WI38 (cell line): ENCODE results near the gene C2orf76.

Experiments used
- H3K4me3 ChIP-seq: 2 replicates; pipeline ENCODE4 v1.5.1; 2011; ENCODE audit warnings: low read depth, mild to moderate bottlenecking, control low read depth, low read length
- TF ChIP-seq, protein P1 (sequence below): IDR thresholded peaks from 2 replicates; pipeline ENCODE4 v1.5.1; 2012; ENCODE audit warnings: low read depth, mild to moderate bottlenecking, control low read depth, low read length

Gene C2orf76

DNA sequence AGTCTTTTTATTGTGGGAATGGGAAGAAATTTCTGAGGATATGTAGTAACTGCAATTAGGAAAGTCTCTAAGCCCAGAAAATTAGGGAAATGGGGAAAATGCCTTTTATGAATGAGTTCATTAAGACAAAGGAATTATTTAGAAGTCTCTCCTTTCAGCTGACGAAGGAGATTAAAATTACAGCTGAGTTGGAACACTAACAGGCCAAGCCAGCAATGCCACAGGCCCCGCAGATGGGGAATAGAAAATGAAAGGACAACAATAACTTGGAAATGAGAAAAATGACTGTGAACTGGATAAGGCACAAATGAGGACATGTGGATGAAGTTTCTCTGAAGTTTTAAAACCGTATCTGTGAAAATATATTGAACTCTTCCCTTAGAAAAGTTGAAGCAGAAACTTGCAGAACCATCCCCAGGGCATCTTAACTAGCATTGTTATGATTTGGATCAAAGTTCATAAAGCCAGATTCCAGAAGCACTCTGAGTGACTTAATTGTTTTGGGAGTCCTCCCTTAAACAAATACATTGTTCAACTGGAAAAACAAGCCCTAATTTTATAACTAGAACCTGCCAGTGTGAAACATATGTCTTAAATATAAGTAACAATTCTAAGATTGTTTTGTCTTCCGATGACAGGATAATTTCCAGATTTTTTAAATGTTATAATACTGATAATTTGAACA, 51.3 kb downstream of the C2orf76 start:
- no peak overlapping the region for H3K4me3 ChIP-seq
- TF ChIP-seq, protein P1, sequence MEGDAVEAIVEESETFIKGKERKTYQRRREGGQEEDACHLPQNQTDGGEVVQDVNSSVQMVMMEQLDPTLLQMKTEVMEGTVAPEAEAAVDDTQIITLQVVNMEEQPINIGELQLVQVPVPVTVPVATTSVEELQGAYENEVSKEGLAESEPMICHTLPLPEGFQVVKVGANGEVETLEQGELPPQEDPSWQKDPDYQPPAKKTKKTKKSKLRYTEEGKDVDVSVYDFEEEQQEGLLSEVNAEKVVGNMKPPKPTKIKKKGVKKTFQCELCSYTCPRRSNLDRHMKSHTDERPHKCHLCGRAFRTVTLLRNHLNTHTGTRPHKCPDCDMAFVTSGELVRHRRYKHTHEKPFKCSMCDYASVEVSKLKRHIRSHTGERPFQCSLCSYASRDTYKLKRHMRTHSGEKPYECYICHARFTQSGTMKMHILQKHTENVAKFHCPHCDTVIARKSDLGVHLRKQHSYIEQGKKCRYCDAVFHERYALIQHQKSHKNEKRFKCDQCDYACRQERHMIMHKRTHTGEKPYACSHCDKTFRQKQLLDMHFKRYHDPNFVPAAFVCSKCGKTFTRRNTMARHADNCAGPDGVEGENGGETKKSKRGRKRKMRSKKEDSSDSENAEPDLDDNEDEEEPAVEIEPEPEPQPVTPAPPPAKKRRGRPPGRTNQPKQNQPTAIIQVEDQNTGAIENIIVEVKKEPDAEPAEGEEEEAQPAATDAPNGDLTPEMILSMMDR: no peak

DNA sequence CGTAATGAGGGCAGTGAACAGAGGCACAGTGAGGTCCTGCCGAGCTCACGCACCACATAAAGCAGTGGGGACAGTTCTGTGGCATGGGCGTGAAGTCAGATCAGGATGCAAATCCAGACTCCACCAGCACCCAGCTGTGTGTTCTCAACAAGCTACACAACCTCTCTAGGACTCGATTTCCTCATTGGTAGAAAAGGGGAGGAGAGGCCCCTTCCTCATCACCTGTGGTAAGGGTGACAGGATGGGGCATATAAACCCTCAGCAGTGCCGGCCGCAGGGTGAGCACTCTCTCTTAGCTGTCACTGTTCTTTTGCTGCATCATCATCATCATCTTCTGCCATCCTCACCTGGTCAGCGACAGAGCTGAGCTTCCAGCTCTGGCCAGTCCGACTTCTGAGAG, 54.8 kb downstream of the C2orf76 start:
- no peak overlapping the region for H3K4me3 ChIP-seq
- TF ChIP-seq, protein P1: no peak

DNA sequence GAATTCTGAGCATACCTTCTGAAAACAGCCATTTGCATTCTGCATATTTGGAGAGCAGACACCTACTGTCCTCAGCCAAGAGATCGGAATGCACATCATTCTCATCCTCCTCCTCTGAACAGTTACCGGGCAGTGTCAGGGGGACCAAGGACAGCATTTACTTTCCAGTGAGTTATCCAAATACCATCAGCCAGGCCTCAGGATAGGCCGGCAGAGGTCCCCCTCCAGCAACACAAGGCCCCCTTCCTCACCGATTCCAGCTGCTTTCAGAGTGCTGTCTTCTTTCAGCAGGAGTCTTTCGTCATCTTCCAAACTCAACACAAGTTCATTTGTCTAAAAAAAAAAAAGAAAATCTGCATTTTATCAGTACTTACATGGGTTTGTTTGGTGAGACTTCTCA, 55.3 kb downstream of the C2orf76 start:
- no peak overlapping the region for H3K4me3 ChIP-seq
- TF ChIP-seq, protein P1: no peak

DNA sequence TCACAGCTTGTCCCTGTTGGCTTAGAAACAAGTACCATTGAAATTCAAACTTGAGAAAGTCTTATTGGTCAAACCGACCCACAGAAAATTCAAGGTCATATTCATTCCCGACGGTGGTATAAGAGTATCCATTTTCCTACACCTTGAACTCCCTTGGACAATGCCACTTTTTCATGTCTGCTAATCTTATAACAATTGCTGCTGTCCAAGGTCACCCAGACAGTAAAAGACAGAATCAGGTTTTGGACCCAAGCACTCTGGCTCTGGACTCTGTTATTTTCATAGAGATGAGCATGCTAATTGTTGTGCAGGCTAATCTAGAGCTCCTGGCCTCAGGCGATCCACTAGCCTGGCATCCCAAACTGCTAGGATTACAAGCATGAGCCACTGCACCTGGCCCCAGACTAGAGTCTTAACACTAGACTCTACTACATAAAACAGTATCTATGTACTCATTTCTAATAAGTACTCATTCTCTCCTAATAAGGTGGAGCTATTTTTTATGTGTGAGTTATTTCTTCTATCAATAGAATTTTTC, 57.8 kb downstream of the C2orf76 start:
- TF ChIP-seq, protein P1: no peak

DNA sequence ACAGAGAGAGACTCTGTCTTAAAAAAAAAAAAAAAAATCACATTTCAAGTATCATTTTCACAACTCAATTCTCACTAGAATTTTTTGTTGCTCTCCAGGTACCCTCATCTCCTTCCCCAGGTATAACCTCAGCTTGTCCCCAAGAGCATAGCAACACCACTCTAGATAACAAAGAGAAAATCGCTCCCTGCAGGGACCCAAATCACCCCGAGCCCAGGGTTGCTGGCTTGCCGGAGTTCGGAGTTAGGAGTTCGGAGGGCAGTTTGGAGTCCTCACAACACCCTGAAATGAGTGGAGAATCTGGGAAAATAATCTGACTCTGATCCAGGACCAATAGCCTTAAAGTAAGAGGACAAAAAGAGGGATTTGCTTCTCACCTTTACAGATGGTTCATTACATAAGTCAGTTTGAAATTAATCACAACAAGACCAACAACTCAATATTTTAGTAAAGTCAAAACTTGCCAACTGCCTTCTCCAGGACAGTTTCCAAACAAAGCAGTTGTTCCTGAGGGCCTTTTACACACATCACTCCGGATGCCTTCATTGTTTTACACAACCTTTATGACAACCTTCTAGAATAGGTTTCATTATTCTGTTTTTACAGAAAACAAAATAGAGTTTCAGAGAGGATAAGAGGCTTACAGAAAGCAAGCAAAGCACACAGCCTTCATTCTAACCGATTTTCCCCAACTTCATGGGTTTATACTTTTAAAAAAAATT, 59.1 kb downstream of the C2orf76 start:
- H3K4me3 ChIP-seq: no peak overlapping the region
- TF ChIP-seq, protein P1: no peak

More for the DNA sequence above, 57.8 kb downstream of the C2orf76 start:
- H3K4me3 ChIP-seq: no peak overlapping the region

DNA sequence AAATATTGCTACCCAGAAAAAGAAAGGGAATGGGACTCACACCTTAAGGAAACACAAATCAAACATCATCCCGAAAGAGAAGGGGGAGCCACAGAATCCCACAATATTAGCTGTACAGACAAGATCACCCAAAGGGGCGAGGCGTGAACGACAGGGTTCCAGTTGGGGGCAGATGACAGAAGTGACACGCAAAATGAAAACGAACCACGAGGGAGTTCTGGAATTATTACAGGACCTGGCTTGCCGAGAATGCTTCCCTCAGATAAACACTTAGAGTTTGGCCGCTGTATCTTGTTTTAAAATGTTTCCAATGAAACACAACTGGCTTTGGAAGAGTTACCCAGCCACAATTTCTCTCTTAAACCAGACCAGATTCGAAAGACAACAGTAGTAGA, 60.4 kb downstream of the C2orf76 start:
- TF ChIP-seq, protein P1: no peak
- no peak overlapping the region for H3K4me3 ChIP-seq

DNA sequence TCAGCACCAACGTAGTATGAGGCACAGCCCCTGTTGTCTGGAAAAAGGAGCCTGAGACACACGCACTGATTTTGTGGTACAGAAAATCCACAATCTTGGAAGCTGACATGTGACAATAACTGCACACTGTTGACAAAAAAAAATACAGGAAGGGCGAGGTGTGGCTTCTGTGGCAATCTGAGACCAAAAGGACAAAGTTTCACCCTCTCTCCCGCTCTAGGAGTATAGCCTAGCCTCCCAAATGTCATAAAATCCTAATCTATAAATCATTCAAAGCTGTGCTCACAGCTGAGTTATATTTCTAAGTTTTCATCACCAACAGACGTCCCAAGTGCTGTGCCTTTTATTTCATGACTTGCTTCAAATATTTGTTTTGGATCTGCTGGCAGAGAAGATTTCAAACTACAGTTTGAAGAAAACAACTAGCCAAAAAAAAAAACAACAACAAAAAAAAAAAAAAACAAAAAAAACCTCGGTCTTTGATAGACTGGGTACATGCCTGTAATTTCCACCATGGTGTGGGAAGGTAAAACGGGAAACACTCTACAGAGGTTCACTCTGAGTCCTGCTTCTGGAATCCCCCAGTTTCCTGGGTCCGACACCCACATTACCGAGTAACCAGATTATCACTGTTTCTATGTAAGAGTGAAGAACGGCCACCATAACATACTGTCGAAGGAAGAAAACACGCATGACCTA, 61.0 kb downstream of the C2orf76 start:
- TF ChIP-seq, protein P1: no peak
- H3K4me3 ChIP-seq: no peak overlapping the region
